ENCODE results near the gene SUMO3. TPM values are rescaled to one million over a fixed set of nuclear protein-coding genes. Genes with fewer than 3 reads are reported as not detected.

SUMO3 gene
- total RNA-seq, 1 experiment from 2014 or later = 81.7 TPM

DNA sequence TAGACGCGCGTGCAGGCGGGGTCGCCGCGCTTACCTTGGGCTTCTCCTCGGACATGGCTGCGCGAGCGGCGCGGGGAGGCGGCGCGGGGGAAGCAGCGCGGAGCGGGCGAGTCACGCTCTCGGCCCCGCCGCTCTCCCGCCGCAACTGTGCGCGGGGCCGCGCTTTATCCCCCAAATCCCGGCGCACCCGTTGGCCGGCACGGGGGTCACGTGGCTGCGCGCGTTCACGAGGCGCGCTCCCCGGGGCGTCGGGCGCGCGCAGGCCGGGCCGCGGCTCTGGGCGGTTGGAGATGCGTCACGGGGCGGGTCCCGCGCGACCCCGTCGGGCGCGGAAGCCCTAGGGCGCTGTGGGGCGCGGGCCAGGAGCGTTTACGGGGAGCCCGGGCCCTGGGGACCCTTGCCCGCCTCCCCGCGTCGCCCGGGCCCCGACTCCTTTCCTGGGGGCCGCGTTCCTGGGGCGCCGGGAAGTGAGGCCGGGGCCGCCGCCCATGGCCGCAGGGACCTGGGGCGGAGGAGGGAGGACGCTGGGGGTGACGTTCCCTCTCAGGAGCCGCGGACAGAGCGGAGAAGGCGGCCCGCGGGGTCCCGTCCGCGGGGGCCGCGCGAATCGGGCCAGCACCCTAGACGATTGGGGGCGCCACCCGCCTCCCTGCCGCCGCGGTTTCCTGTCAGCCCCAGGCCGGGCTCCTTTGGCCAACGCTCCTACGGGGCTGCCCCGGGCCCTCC lies at the start of gene SUMO3 (continued):
- TF ChIP-seq, protein P1, sequence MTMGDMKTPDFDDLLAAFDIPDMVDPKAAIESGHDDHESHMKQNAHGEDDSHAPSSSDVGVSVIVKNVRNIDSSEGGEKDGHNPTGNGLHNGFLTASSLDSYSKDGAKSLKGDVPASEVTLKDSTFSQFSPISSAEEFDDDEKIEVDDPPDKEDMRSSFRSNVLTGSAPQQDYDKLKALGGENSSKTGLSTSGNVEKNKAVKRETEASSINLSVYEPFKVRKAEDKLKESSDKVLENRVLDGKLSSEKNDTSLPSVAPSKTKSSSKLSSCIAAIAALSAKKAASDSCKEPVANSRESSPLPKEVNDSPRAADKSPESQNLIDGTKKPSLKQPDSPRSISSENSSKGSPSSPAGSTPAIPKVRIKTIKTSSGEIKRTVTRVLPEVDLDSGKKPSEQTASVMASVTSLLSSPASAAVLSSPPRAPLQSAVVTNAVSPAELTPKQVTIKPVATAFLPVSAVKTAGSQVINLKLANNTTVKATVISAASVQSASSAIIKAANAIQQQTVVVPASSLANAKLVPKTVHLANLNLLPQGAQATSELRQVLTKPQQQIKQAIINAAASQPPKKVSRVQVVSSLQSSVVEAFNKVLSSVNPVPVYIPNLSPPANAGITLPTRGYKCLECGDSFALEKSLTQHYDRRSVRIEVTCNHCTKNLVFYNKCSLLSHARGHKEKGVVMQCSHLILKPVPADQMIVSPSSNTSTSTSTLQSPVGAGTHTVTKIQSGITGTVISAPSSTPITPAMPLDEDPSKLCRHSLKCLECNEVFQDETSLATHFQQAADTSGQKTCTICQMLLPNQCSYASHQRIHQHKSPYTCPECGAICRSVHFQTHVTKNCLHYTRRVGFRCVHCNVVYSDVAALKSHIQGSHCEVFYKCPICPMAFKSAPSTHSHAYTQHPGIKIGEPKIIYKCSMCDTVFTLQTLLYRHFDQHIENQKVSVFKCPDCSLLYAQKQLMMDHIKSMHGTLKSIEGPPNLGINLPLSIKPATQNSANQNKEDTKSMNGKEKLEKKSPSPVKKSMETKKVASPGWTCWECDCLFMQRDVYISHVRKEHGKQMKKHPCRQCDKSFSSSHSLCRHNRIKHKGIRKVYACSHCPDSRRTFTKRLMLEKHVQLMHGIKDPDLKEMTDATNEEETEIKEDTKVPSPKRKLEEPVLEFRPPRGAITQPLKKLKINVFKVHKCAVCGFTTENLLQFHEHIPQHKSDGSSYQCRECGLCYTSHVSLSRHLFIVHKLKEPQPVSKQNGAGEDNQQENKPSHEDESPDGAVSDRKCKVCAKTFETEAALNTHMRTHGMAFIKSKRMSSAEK (CRISPR knock-in tag; IDR thresholded peaks at IDR 0.05; ENCODE audit: borderline replicate concordance) = peak; percentile 41; the same call in 1 of the 2 replicates
- TF ChIP-seq, protein P2, sequence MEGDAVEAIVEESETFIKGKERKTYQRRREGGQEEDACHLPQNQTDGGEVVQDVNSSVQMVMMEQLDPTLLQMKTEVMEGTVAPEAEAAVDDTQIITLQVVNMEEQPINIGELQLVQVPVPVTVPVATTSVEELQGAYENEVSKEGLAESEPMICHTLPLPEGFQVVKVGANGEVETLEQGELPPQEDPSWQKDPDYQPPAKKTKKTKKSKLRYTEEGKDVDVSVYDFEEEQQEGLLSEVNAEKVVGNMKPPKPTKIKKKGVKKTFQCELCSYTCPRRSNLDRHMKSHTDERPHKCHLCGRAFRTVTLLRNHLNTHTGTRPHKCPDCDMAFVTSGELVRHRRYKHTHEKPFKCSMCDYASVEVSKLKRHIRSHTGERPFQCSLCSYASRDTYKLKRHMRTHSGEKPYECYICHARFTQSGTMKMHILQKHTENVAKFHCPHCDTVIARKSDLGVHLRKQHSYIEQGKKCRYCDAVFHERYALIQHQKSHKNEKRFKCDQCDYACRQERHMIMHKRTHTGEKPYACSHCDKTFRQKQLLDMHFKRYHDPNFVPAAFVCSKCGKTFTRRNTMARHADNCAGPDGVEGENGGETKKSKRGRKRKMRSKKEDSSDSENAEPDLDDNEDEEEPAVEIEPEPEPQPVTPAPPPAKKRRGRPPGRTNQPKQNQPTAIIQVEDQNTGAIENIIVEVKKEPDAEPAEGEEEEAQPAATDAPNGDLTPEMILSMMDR (IDR thresholded peaks at IDR 0.05) = no peak
- TF ChIP-seq, protein P3, sequence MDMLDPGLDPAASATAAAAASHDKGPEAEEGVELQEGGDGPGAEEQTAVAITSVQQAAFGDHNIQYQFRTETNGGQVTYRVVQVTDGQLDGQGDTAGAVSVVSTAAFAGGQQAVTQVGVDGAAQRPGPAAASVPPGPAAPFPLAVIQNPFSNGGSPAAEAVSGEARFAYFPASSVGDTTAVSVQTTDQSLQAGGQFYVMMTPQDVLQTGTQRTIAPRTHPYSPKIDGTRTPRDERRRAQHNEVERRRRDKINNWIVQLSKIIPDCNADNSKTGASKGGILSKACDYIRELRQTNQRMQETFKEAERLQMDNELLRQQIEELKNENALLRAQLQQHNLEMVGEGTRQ (CRISPR knock-in tag; IDR thresholded peaks at IDR 0.05) = peak; percentile 98

DNA sequence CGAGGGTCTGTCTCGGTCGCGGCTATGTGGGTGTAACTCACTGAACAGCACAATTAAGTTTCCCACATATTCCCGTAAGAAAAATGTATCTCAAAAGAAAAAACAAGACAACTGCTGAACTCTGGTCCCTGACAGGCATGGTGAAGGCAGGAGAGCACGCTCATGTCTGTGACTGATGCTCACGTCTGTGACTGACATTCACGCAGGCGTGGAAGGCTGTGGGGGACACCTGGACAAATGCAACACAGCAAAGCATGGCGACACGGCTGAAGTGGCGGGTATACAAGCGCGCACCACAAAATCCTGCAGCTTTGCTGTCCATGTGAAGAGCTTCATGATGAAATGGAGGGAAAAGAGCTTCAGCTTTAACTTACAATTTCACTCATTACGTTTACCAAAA lies 49.6 kb upstream of the SUMO3 start:
- DNase-seq (ENCODE audit: low spot score) = no peak
- no peak for ATAC-seq
- ChIA-PET POLR2A (no interaction called here), CTCF (no interaction called here)
- Mint-ChIP-seq H3K27ac (peak overlapping the region; percentile 43), H3K27me3 (ENCODE audit: low read depth) (no peaks in the 10 kb centered on the region), H3K36me3 (peaks cover 20% of the 10 kb centered on the region), H3K9me3 (no peaks in the 10 kb centered on the region), H3K4me1 (peaks cover 46% of the 10 kb centered on the region), H3K4me3 (no peak overlapping the region)
- TF ChIP-seq GRHL2 (CRISPR knock-in tag; IDR thresholded peaks at IDR 0.05; ENCODE audit: insufficient replicate concordance, severe bottlenecking) (no peak), MXD4 (CRISPR knock-in tag; IDR thresholded peaks at IDR 0.05; ENCODE audit: borderline replicate concordance) (no peak), ZBTB21 (CRISPR knock-in tag; IDR thresholded peaks at IDR 0.05; ENCODE audit: borderline replicate concordance) (no peak), TP53 (CRISPR knock-in tag; IDR thresholded peaks at IDR 0.05) (no peak), EMX1 (CRISPR knock-in tag; IDR thresholded peaks at IDR 0.05) (no peak), ZNF121 (CRISPR knock-in tag; IDR thresholded peaks at IDR 0.05) (no peak), NR2C2 (CRISPR knock-in tag; IDR thresholded peaks at IDR 0.05) (no peak), ELF4 (CRISPR knock-in tag; IDR thresholded peaks at IDR 0.05; ENCODE audit: low read depth) (no peak), ETV6 (CRISPR knock-in tag; IDR thresholded peaks at IDR 0.05) (no peak), TCF7 (CRISPR knock-in tag; IDR thresholded peaks at IDR 0.05; ENCODE audit: low read depth) (no peak)
- TF ChIP-seq, protein P4, sequence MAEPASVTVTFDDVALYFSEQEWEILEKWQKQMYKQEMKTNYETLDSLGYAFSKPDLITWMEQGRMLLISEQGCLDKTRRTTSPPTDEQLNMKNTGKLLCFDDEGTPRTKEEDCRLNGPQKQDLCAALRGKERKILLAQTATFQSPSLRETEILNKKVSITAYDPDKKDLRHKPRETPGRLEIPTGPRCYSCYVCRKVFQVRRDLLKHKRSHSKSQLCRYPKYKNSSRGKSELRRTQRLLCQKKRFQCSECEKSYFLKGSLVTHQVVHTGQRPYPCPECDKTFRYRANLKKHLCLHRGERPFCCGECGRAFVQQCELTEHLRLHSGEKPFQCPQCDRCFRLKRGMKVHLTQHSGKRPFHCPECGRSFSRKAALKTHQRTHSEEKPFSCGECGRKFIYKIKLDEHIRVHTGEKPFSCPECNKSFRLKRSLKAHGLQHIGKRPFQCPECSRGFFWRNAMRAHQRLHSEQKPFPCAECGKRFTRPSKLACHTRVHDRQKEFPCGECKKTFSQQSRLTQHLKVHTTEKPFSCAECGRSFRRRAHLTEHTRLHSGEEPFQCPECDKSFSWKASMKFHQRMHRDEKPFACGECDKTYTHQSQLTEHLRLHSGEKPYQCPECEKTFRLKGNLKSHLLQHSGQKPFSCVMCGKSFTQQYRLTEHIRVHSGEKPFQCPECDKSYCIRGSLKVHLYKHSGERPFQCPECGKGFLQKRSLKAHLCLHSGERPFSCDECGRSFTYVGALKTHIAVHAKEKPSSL (CRISPR knock-in tag; conservative IDR thresholded peaks at IDR 0.05) = no peak
- TF ChIP-seq, protein P2 (IDR thresholded peaks at IDR 0.05) = no peak
- TF ChIP-seq, protein P5, sequence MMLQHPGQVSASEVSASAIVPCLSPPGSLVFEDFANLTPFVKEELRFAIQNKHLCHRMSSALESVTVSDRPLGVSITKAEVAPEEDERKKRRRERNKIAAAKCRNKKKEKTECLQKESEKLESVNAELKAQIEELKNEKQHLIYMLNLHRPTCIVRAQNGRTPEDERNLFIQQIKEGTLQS (CRISPR knock-in tag; conservative IDR thresholded peaks at IDR 0.05) = no peak
- TF ChIP-seq, protein P6, sequence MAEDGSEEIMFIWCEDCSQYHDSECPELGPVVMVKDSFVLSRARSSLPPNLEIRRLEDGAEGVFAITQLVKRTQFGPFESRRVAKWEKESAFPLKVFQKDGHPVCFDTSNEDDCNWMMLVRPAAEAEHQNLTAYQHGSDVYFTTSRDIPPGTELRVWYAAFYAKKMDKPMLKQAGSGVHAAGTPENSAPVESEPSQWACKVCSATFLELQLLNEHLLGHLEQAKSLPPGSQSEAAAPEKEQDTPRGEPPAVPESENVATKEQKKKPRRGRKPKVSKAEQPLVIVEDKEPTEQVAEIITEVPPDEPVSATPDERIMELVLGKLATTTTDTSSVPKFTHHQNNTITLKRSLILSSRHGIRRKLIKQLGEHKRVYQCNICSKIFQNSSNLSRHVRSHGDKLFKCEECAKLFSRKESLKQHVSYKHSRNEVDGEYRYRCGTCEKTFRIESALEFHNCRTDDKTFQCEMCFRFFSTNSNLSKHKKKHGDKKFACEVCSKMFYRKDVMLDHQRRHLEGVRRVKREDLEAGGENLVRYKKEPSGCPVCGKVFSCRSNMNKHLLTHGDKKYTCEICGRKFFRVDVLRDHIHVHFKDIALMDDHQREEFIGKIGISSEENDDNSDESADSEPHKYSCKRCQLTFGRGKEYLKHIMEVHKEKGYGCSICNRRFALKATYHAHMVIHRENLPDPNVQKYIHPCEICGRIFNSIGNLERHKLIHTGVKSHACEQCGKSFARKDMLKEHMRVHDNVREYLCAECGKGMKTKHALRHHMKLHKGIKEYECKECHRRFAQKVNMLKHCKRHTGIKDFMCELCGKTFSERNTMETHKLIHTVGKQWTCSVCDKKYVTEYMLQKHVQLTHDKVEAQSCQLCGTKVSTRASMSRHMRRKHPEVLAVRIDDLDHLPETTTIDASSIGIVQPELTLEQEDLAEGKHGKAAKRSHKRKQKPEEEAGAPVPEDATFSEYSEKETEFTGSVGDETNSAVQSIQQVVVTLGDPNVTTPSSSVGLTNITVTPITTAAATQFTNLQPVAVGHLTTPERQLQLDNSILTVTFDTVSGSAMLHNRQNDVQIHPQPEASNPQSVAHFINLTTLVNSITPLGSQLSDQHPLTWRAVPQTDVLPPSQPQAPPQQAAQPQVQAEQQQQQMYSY (CRISPR knock-in tag; IDR thresholded peaks at IDR 0.05) = no peak
- TF ChIP-seq, protein P7, sequence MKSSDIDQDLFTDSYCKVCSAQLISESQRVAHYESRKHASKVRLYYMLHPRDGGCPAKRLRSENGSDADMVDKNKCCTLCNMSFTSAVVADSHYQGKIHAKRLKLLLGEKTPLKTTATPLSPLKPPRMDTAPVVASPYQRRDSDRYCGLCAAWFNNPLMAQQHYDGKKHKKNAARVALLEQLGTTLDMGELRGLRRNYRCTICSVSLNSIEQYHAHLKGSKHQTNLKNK (CRISPR knock-in tag; IDR thresholded peaks at IDR 0.05) = no peak
